Progenitor cell of endocrine pancreas (in vitro differentiated cells): ENCODE data around the gene C7orf57. TPM values are rescaled to one million over a fixed set of nuclear protein-coding genes. Genes with fewer than 3 reads are reported as not detected.

ENCODE experiments used
- DNase-seq: peaks from one replicate; pipeline ENCODE4 v3.0.0; 2021; ENCODE audit warnings: low spot score; ENCODE audit not compliant: unreplicated experiment
- H3K27ac Mint-ChIP-seq: 2 replicates; pipeline ENCODE4 v1.8.0; 2021; ENCODE audit warnings: mild to moderate bottlenecking, moderate library complexity, mixed read lengths
- H3K27me3 Mint-ChIP-seq: 2 replicates; pipeline ENCODE4 v1.8.0; 2021; ENCODE audit warnings: mixed read lengths
- H3K36me3 Mint-ChIP-seq: 2 replicates; pipeline ENCODE4 v1.8.0; 2022; ENCODE audit warnings: mixed read lengths; ENCODE audit not compliant: insufficient read depth
- H3K4me1 Mint-ChIP-seq: 2 replicates; pipeline ENCODE4 v1.8.0; 2021; ENCODE audit warnings: low read depth, mixed read lengths
- H3K4me3 Mint-ChIP-seq: 2 replicates; pipeline ENCODE4 v1.8.0; 2021; ENCODE audit warnings: low read depth, mild to moderate bottlenecking, moderate library complexity, mixed read lengths
- H3K9me3 Mint-ChIP-seq: 2 replicates; pipeline ENCODE4 v1.8.0; 2021; ENCODE audit warnings: low read depth, mixed read lengths
- CTCF ChIP-seq: fragments of 200-600 bp; sonication (generic); IDR thresholded peaks from one replicate; pipeline ENCODE4 v1.5.0; 2021; ENCODE audit warnings: antibody characterized with exemption, mild to moderate bottlenecking; ENCODE audit not compliant: unreplicated experiment
- total RNA-seq: library from RNA; stranded (reverse); gene quantifications from 2 replicates; pipeline ENCODE4 v1.2.1, GENCODE V29; 2021

C7orf57 gene
- total RNA-seq, 1 donor from 2014 or later, result not detected

- peaks cover 10% of the 10 kb centered on the region for H3K36me3 Mint-ChIP-seq
- no peak overlapping the region for H3K4me3 Mint-ChIP-seq
- H3K9me3 Mint-ChIP-seq, result no peaks in the 10 kb centered on the region
- no peaks in the 10 kb centered on the region for H3K27me3 Mint-ChIP-seq
- no peak for TF ChIP-seq CTCF
- DNase-seq, result no peak
- H3K27ac Mint-ChIP-seq, result no peak overlapping the region
- no peaks in the 10 kb centered on the region for H3K4me1 Mint-ChIP-seq
Measured at GRCh38 chr7:48096273-48096672, 60.9 kb downstream of the C7orf57 start.

- no peak for TF ChIP-seq CTCF
- H3K4me1 Mint-ChIP-seq, result peaks cover 2% of the 10 kb centered on the region
Measured at GRCh38 chr7:48097521-48098231, 62.3 kb downstream of the C7orf57 start.

GRCh38 chr7:48098846-48099245 lies 63.5 kb downstream of the C7orf57 start:
- Mint-ChIP-seq H3K4me3 (no peak overlapping the region), H3K9me3 (no peaks in the 10 kb centered on the region), H3K36me3 (peaks cover 23% of the 10 kb centered on the region), H3K4me1 (peaks cover 2% of the 10 kb centered on the region), H3K27me3 (no peaks in the 10 kb centered on the region), H3K27ac (no peak overlapping the region)
- TF ChIP-seq CTCF, result no peak
- DNase-seq, result no peak

More at GRCh38 chr7:48097521-48098231, 62.3 kb downstream of the C7orf57 start:
- no peak overlapping the region for H3K27ac Mint-ChIP-seq
- H3K27me3 Mint-ChIP-seq, result no peaks in the 10 kb centered on the region
- H3K4me3 Mint-ChIP-seq, result no peak overlapping the region
- peaks cover 18% of the 10 kb centered on the region for H3K36me3 Mint-ChIP-seq
- no peaks in the 10 kb centered on the region for H3K9me3 Mint-ChIP-seq
- no peak for DNase-seq

GRCh38 chr7:48099781-48100180 lies 64.4 kb downstream of the C7orf57 start:
- no peak for TF ChIP-seq CTCF
- Mint-ChIP-seq H3K9me3 (no peaks in the 10 kb centered on the region), H3K27ac (no peak overlapping the region), H3K4me1 (peaks cover 2% of the 10 kb centered on the region), H3K4me3 (no peak overlapping the region), H3K36me3 (peaks cover 27% of the 10 kb centered on the region), H3K27me3 (no peaks in the 10 kb centered on the region)
- DNase-seq, result no peak

- Mint-ChIP-seq H3K4me1 (peaks cover 2% of the 10 kb centered on the region), H3K27me3 (no peaks in the 10 kb centered on the region), H3K4me3 (no peak overlapping the region), H3K36me3 (peaks cover 27% of the 10 kb centered on the region), H3K27ac (no peak overlapping the region), H3K9me3 (no peaks in the 10 kb centered on the region)
- no peak for DNase-seq
- TF ChIP-seq CTCF, result no peak
Measured at GRCh38 chr7:48101352-48101751, 66.0 kb downstream of the C7orf57 start.
